Panc1 (cell line): ENCODE results near the gene IGF2R.

Source experiments
- POLR2AphosphoS5 ChIP-seq: IDR thresholded peaks from 2 replicates; pipeline ENCODE4 v1.6.1; 2012; ENCODE audit warnings: mild to moderate bottlenecking, low read depth, low read length, moderate library complexity
- TCF7L2 ChIP-seq: IDR thresholded peaks from 2 replicates; pipeline ENCODE4 v1.6.1; 2011; ENCODE audit warnings: mild to moderate bottlenecking, low read depth, low read length, inconsistent platforms
- TF ChIP-seq, protein P1 (sequence below): fragments of 450-650 bp; IDR thresholded peaks from 2 replicates; pipeline ENCODE4 v1.5.1; 2017; ENCODE audit warnings: mild to moderate bottlenecking
- TF ChIP-seq, protein P2 (sequence below), 2 experiments: IDR thresholded peaks; 2 replicates each; pipeline ENCODE4 v1.6.1; 2011 to 2012; ENCODE audit warnings: low read depth in 2 of 2, control low read depth in 1 of 2, low read length in 1 of 2, mild to moderate bottlenecking in 1 of 2, moderate library complexity in 1 of 2; ENCODE audit not compliant: insufficient read depth in 1 of 2

DNA sequence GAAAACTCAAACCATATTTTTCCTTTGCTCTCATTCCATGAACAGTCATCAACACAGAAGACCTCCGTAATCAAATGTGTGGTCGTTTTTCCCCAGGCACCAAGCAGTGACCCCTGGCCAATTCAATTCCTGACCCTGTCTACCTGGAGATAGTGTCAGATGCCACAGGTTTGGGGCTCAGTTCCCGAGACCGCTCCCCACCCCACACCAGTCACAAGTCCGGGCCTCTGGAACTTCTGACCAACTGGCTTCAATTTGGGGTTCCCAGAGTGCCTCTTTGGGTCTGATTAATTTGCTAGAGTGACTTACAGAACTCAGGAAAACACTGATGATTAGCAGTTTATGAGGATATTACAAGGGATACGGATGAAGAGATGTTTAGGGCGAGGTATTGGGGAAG, 6.0 kb downstream of the IGF2R start:
- TF ChIP-seq, protein P1, sequence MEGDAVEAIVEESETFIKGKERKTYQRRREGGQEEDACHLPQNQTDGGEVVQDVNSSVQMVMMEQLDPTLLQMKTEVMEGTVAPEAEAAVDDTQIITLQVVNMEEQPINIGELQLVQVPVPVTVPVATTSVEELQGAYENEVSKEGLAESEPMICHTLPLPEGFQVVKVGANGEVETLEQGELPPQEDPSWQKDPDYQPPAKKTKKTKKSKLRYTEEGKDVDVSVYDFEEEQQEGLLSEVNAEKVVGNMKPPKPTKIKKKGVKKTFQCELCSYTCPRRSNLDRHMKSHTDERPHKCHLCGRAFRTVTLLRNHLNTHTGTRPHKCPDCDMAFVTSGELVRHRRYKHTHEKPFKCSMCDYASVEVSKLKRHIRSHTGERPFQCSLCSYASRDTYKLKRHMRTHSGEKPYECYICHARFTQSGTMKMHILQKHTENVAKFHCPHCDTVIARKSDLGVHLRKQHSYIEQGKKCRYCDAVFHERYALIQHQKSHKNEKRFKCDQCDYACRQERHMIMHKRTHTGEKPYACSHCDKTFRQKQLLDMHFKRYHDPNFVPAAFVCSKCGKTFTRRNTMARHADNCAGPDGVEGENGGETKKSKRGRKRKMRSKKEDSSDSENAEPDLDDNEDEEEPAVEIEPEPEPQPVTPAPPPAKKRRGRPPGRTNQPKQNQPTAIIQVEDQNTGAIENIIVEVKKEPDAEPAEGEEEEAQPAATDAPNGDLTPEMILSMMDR = no peak
- no peak for TF ChIP-seq POLR2AphosphoS5
- TF ChIP-seq, protein P2, sequence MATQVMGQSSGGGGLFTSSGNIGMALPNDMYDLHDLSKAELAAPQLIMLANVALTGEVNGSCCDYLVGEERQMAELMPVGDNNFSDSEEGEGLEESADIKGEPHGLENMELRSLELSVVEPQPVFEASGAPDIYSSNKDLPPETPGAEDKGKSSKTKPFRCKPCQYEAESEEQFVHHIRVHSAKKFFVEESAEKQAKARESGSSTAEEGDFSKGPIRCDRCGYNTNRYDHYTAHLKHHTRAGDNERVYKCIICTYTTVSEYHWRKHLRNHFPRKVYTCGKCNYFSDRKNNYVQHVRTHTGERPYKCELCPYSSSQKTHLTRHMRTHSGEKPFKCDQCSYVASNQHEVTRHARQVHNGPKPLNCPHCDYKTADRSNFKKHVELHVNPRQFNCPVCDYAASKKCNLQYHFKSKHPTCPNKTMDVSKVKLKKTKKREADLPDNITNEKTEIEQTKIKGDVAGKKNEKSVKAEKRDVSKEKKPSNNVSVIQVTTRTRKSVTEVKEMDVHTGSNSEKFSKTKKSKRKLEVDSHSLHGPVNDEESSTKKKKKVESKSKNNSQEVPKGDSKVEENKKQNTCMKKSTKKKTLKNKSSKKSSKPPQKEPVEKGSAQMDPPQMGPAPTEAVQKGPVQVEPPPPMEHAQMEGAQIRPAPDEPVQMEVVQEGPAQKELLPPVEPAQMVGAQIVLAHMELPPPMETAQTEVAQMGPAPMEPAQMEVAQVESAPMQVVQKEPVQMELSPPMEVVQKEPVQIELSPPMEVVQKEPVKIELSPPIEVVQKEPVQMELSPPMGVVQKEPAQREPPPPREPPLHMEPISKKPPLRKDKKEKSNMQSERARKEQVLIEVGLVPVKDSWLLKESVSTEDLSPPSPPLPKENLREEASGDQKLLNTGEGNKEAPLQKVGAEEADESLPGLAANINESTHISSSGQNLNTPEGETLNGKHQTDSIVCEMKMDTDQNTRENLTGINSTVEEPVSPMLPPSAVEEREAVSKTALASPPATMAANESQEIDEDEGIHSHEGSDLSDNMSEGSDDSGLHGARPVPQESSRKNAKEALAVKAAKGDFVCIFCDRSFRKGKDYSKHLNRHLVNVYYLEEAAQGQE (IDR thresholded peaks at IDR 0.05; ENCODE audit: insufficient read depth in 1 of 2, low read depth in 2 of 2, low read length in 1 of 2) = no peak
- no peak for TF ChIP-seq TCF7L2
